ENCODE measurements around the gene PLD3.

DNA sequence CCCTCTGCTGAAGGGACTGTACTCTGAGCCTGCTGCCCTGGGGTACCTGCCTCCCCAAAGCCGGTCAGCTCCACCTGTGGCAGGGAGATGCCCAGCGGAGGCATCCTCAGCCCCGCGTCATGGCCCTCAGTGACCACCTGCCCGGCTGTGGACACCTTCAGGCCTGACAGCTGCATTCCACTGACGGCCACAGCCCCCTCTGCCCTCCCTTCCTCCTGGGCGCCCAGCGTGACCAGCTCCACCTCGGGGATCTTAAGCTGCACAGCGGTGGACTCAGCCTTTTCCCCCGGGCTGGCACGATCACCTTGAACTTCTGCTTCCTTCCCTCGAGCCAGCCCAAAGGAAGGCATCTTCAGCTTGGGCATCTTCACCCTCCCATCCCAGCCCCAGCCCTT is 46.3 kb downstream of the PLD3 start:
- TF ChIP-seq, protein P1, sequence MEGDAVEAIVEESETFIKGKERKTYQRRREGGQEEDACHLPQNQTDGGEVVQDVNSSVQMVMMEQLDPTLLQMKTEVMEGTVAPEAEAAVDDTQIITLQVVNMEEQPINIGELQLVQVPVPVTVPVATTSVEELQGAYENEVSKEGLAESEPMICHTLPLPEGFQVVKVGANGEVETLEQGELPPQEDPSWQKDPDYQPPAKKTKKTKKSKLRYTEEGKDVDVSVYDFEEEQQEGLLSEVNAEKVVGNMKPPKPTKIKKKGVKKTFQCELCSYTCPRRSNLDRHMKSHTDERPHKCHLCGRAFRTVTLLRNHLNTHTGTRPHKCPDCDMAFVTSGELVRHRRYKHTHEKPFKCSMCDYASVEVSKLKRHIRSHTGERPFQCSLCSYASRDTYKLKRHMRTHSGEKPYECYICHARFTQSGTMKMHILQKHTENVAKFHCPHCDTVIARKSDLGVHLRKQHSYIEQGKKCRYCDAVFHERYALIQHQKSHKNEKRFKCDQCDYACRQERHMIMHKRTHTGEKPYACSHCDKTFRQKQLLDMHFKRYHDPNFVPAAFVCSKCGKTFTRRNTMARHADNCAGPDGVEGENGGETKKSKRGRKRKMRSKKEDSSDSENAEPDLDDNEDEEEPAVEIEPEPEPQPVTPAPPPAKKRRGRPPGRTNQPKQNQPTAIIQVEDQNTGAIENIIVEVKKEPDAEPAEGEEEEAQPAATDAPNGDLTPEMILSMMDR (conservative IDR thresholded peaks at IDR 0.05 in 1 of 2, IDR thresholded peaks at IDR 0.05 in 1 of 2; ENCODE audit: low read depth in 1 of 2, low read length in 2 of 2): no peak
- TF ChIP-seq EZH2 (IDR thresholded peaks at IDR 0.05; ENCODE audit: low read length, missing control alignments): no peak

All from fibroblast of lung (primary cell).